Panc1 (cell line): ENCODE results near the gene ZNF791. TPM values are rescaled to one million over a fixed set of nuclear protein-coding genes. Genes with fewer than 3 reads are reported as not detected.

Source experiments
- ATAC-seq: fragments of 200-7000 bp; cut with Tn5 transposase; 2 replicates; pipeline ENCODE4 v1.9.1; 2020; ENCODE audit warnings: mild to moderate bottlenecking, moderate library complexity
- BruUV-seq: library from RNA; stranded (reverse); fragments of 400-500 nt; replicated peaks from 2 replicates; lab custom pipeline; 2021; lab: Mats Ljungman, UMichigan
- CTCF ChIA-PET: fragments of 300-600 bp; sonication (Branson Sonifier 250); formaldehyde crosslinking; loops from one replicate; lab custom pipeline; 2022; ENCODE audit warnings: antibody characterized with exemption; lab: Charles Lee
- POLR2A ChIA-PET: fragments of 300-600 bp; sonication (Branson Sonifier 250); formaldehyde crosslinking; loops from one replicate; lab custom pipeline; 2022; ENCODE audit warnings: antibody characterized with exemption; lab: Charles Lee
- DNase-seq: peaks from one replicate; pipeline ENCODE4 v3.0.0-alpha.2; 2010; ENCODE audit warnings: low read depth, low spot score
- H3K27ac ChIP-seq: 2 replicates; pipeline ENCODE4 v1.5.1; 2011; ENCODE audit warnings: mild to moderate bottlenecking, low read length, inconsistent platforms
- H3K27me3 ChIP-seq: fragments of 200-500 bp; sonication (Bioruptor generic); 2 replicates; pipeline ENCODE4 v1.6.0; 2014; ENCODE audit warnings: low read length, inconsistent platforms; ENCODE audit not compliant: control insufficient read depth, insufficient read depth
- H3K36me3 ChIP-seq: fragments of 200-500 bp; sonication (Bioruptor generic); 2 replicates; pipeline ENCODE4 v1.5.1; 2014; ENCODE audit warnings: inconsistent platforms, mild to moderate bottlenecking, low read length, moderate library complexity; ENCODE audit not compliant: control insufficient read depth, insufficient read depth
- H3K4me1 ChIP-seq: 2 replicates; pipeline ENCODE4 v1.5.1; 2011; ENCODE audit warnings: inconsistent platforms, mild to moderate bottlenecking, low read length, moderate library complexity; ENCODE audit not compliant: control insufficient read depth, insufficient read depth
- H3K4me3 ChIP-seq, 2 experiments: 2 replicates each; pipeline ENCODE4 v1.5.1; 2011 to 2012; ENCODE audit warnings: low read depth in 2 of 2, low read length in 2 of 2, mild to moderate bottlenecking in 2 of 2, inconsistent platforms in 1 of 2, moderate library complexity in 1 of 2
- H3K9me3 ChIP-seq: fragments of 200-500 bp; sonication (Bioruptor generic); 2 replicates; pipeline ENCODE4 v1.5.1; 2014; ENCODE audit warnings: low read depth, mild to moderate bottlenecking, inconsistent platforms, low read length, moderate library complexity; ENCODE audit not compliant: control insufficient read depth, insufficient read depth
- CTCF ChIP-seq: fragments of 450-650 bp; IDR thresholded peaks from 2 replicates; pipeline ENCODE4 v1.5.1; 2017; ENCODE audit warnings: mild to moderate bottlenecking
- POLR2AphosphoS5 ChIP-seq: IDR thresholded peaks from 2 replicates; pipeline ENCODE4 v1.6.1; 2012; ENCODE audit warnings: mild to moderate bottlenecking, low read depth, low read length, moderate library complexity
- REST ChIP-seq, 2 experiments: IDR thresholded peaks; 2 replicates each; pipeline ENCODE4 v1.6.1; 2011 to 2012; ENCODE audit warnings: low read depth in 2 of 2, control low read depth in 1 of 2, low read length in 1 of 2, mild to moderate bottlenecking in 1 of 2, moderate library complexity in 1 of 2; ENCODE audit not compliant: insufficient read depth in 1 of 2
- SIN3A ChIP-seq: IDR thresholded peaks from 2 replicates; pipeline ENCODE4 v1.6.1; 2012; ENCODE audit warnings: low read depth, mild to moderate bottlenecking, low read length, moderate library complexity, borderline replicate concordance; ENCODE audit not compliant: insufficient read depth
- TCF7L2 ChIP-seq: IDR thresholded peaks from 2 replicates; pipeline ENCODE4 v1.6.1; 2011; ENCODE audit warnings: mild to moderate bottlenecking, low read depth, low read length, inconsistent platforms
- in situ Hi-C: cut with HindIII; loops from 2 replicates; pipeline ENCODE4 v1.10.0; 2016; ENCODE audit warnings: low sequenced_read_pairs, low pct_unique_long_range_greater_than_20kb
- intact Hi-C: fragments of 100-400 bp; cut with micrococcal nuclease; formaldehyde crosslinking; loops from one replicate; pipeline ENCODE4 v1.10.0; 2022; ENCODE audit not compliant: unreplicated experiment
- total RNA-seq: library from RNA; stranded (reverse); gene quantifications from one replicate; pipeline ENCODE4 v1.2.1, GENCODE V29; 2021; ENCODE audit not compliant: unreplicated experiment

ZNF791 gene
- total RNA-seq, 1 experiment from 2014 or later: 19.0 TPM

GRCh38 chr19:12680034-12680433 lies 69.3 kb downstream of the ZNF791 start:
- Histone ChIP-seq H3K27me3 (no peaks in the 10 kb centered on the region), H3K4me3 (0 out of 4 replicates have a peak overlapping the region, but pooled peaks of 1 of the 2 experiments have one; percentile 1), H3K36me3 (peaks cover 4% of the 10 kb centered on the region; the same call in 1 of the 2 replicates), H3K27ac (no peak overlapping the region), H3K4me1 (no peaks in the 10 kb centered on the region), H3K9me3 (no peaks in the 10 kb centered on the region)
- intact Hi-C loops: no loop called here
- DNase-seq (no peak), ATAC-seq (no peak)
- ChIA-PET CTCF (no interaction called here), POLR2A (no interaction called here)
- BruUV-seq: no TSS peak
- in situ Hi-C loops: no loop called here
- TF ChIP-seq TCF7L2: no peak
- TF ChIP-seq POLR2AphosphoS5: no peak
- TF ChIP-seq SIN3A: no peak
- TF ChIP-seq CTCF: no peak
- no peak for TF ChIP-seq REST (IDR thresholded peaks at IDR 0.05; ENCODE audit: insufficient read depth in 1 of 2, low read depth in 2 of 2, low read length in 1 of 2)

GRCh38 chr19:12681074-12681987 lies 70.6 kb downstream of the ZNF791 start, which contains the start of gene DHPS:
Gene DHPS, minus strand, starts transcription at chr19:12681880. Its CDS starts 114 bp downstream, at chr19:12681766.
- CTCF ChIA-PET: interaction anchor here (1.1 kb wide), 1 partner anchor 166 kb away, joined by 3 read pairs; no protein-coding TSS in a partner anchor
- POLR2A ChIA-PET: interaction anchor here (0.7 to 1.0 kb wide), 2 partner anchors 15 to 113 kb away, joined by 9 to 23 read pairs; partner anchors contain the start of gene FBXW9
- BruUV-seq: TSS peak; percentile 94
- peak within 1 kb of the TSS; percentile 57 to 72 for H3K4me3 ChIP-seq
- in situ Hi-C loops (no loop called here), intact Hi-C loops (no loop called here)
- peak; percentile 79 for DNase-seq
- 0 out of 2 replicates have a peak, but pooled peaks cover 4% of the 10 kb centered on the region for H3K36me3 ChIP-seq
- TF ChIP-seq POLR2AphosphoS5 (peak; percentile 80), TCF7L2 (no peak)
- no peaks in the 10 kb centered on the region for H3K9me3 ChIP-seq
- no peaks in the 10 kb centered on the region for H3K4me1 ChIP-seq
- ATAC-seq: peak; percentile 89
- no peaks in the 10 kb centered on the region for H3K27me3 ChIP-seq
- H3K27ac ChIP-seq: peak within 1 kb of the TSS; percentile 88

Other genes starting within 250 kb of the ZNF791 start
- gene ZNF442, start 245.2 kb upstream of the ZNF791 start, total RNA-seq: 2.5 TPM
- gene ZNF799, start 209.6 kb upstream of the ZNF791 start, total RNA-seq: 4.5 TPM
- 6.0 TPM for gene ZNF443, start 169.9 kb upstream of the ZNF791 start, total RNA-seq
- gene ZNF709, start 126.1 kb upstream of the ZNF791 start, total RNA-seq: 4.0 TPM
- gene ZNF564, start 59.4 kb upstream of the ZNF791 start, total RNA-seq: 5.7 TPM
- gene ZNF490, start 107 bp upstream of the ZNF791 start, total RNA-seq: 7.0 TPM
- 43.0 TPM for gene MAN2B1, start 55.8 kb downstream of the ZNF791 start, total RNA-seq
- gene WDR83, start 55.9 kb downstream of the ZNF791 start, total RNA-seq: 10.8 TPM
- 76.9 TPM for gene DHPS, start 71.0 kb downstream of the ZNF791 start, total RNA-seq
- not detected for gene GNG14, start 77.1 kb downstream of the ZNF791 start, total RNA-seq
- gene FBXW9, start 85.7 kb downstream of the ZNF791 start, total RNA-seq: 12.4 TPM
- 83.3 TPM for gene TNPO2, start 113.0 kb downstream of the ZNF791 start, total RNA-seq
- 143 TPM for gene TRIR, start 123.8 kb downstream of the ZNF791 start, total RNA-seq
- 69.9 TPM for gene GET3, start 126.6 kb downstream of the ZNF791 start, total RNA-seq
- not detected for gene BEST2, start 140.9 kb downstream of the ZNF791 start, total RNA-seq
- gene HOOK2, start 164.6 kb downstream of the ZNF791 start, total RNA-seq: 14.3 TPM
- gene JUNB, start 180.6 kb downstream of the ZNF791 start, total RNA-seq: 49.7 TPM
- gene PRDX2, start 190.9 kb downstream of the ZNF791 start, total RNA-seq: 61.0 TPM
- 24.8 TPM for gene THSD8, start 191.1 kb downstream of the ZNF791 start, total RNA-seq
- 44.9 TPM for gene RNASEH2A, start 195.7 kb downstream of the ZNF791 start, total RNA-seq
- 2.4 TPM for gene RTBDN, start 223.7 kb downstream of the ZNF791 start, total RNA-seq
- 3.1 TPM for gene MAST1, start 227.6 kb downstream of the ZNF791 start, total RNA-seq